ENCODE measurements around the gene TAAR9. TPM values are rescaled to one million over a fixed set of nuclear protein-coding genes. Genes with fewer than 3 reads are reported as not detected.

TAAR9 gene
- total and polyA plus RNA-seq, 2 donors from 2014 or later: not detected

Other genes starting within 250 kb of the TAAR9 start
- gene MOXD1, start 136.8 kb upstream of the TAAR9 start, total RNA-seq: 35.9 TPM
- gene MOXD1, start 136.8 kb upstream of the TAAR9 start, polyA plus RNA-seq (ENCODE audit: insufficient read depth, low read depth, low replicate concordance): 11.6 TPM
- gene STX7, start 25.2 kb upstream of the TAAR9 start, total RNA-seq: 77.9 TPM
- gene STX7, start 25.2 kb upstream of the TAAR9 start, polyA plus RNA-seq (ENCODE audit: insufficient read depth, low read depth, low replicate concordance): 27.4 TPM
- not detected for gene TAAR8, start 14.4 kb downstream of the TAAR9 start, total RNA-seq
- not detected for gene TAAR8, start 14.4 kb downstream of the TAAR9 start, polyA plus RNA-seq (ENCODE audit: insufficient read depth, low read depth, low replicate concordance)
- not detected for gene TAAR6, start 32.0 kb downstream of the TAAR9 start, total RNA-seq
- not detected for gene TAAR6, start 32.0 kb downstream of the TAAR9 start, polyA plus RNA-seq (ENCODE audit: insufficient read depth, low read depth, low replicate concordance)
- not detected for gene TAAR5, start 51.5 kb downstream of the TAAR9 start, total RNA-seq
- not detected for gene TAAR5, start 51.5 kb downstream of the TAAR9 start, polyA plus RNA-seq (ENCODE audit: insufficient read depth, low read depth, low replicate concordance)
- not detected for gene TAAR2, start 86.0 kb downstream of the TAAR9 start, total RNA-seq
- not detected for gene TAAR2, start 86.0 kb downstream of the TAAR9 start, polyA plus RNA-seq (ENCODE audit: insufficient read depth, low read depth, low replicate concordance)
- not detected for gene TAAR1, start 120.9 kb downstream of the TAAR9 start, total RNA-seq
- gene TAAR1, start 120.9 kb downstream of the TAAR9 start, polyA plus RNA-seq (ENCODE audit: insufficient read depth, low read depth, low replicate concordance): not detected
- 7.5 TPM for gene VNN1, start 175.8 kb downstream of the TAAR9 start, total RNA-seq
- gene VNN1, start 175.8 kb downstream of the TAAR9 start, polyA plus RNA-seq (ENCODE audit: insufficient read depth, low read depth, low replicate concordance): 13.8 TPM
- 6.7 TPM for gene VNN2, start 219.6 kb downstream of the TAAR9 start, total RNA-seq
- gene VNN2, start 219.6 kb downstream of the TAAR9 start, polyA plus RNA-seq (ENCODE audit: insufficient read depth, low read depth, low replicate concordance): 1.7 TPM

All from kidney (tissue), 2 donors.